HepG2 (cell line): ENCODE measurements around the gene TRIM44. TPM values are rescaled to one million over a fixed set of nuclear protein-coding genes. Genes with fewer than 3 reads are reported as not detected.
"Not testable (repeated sequence)": the region's sequence is repeated elsewhere in the genome, so short reads cannot be mapped to it uniquely, and the experiment has no call there.

Source experiments
- ATAC-seq: fragments of 200-7000 bp; cut with Tn5 transposase; 3 replicates; pipeline ENCODE4 v1.9.1; 2020; ENCODE audit warnings: mild to moderate bottlenecking, moderate library complexity
- BruUV-seq: library from RNA; stranded (reverse); fragments of 400-500 nt; replicated peaks from 2 replicates; lab custom pipeline; 2021; lab: Mats Ljungman, UMichigan
- CTCF ChIA-PET: fragments of 300-600 bp; formaldehyde crosslinking; extraction: SDS; loops from one replicate; lab custom pipeline; 2021; ENCODE audit warnings: low total read pairs, inconsistent platforms, low intra/inter-chr PET ratio; lab: Yijun Ruan, JAX
- POLR2A ChIA-PET: fragments of 350-600 bp; sonication (Branson Sonifier 250); formaldehyde crosslinking; loops from one replicate; lab custom pipeline; 2020; ENCODE audit warnings: antibody characterized with exemption, inconsistent platforms; lab: Yijun Ruan, JAX
- DNase-seq: peaks from one replicate; pipeline ENCODE4 v3.0.0-alpha.2; 2015; ENCODE audit warnings: low spot score
- FAIRE-seq: peaks from 3 replicates; lab custom pipeline; 2011; peaks lifted over from hg19 to GRCh38; lab: Jason Lieb, UNC
- H2AFZ ChIP-seq: one replicate; pipeline ENCODE4 v1.6.1; 2011; ENCODE audit warnings: low read length, inconsistent platforms
- H3K27ac ChIP-seq: fragments of 300-600 bp; 3 replicates; pipeline ENCODE4 v1.8.0; 2011; ENCODE audit warnings: mixed run types, mild to moderate bottlenecking, mixed read lengths, low read length, inconsistent platforms; ENCODE audit not compliant: insufficient read depth; ENCODE audit errors: extremely low read length
- H3K27me3 ChIP-seq, 2 experiments: fragments of 200-600 bp in 1 of 2; 2 replicates in 1 of 2; 3 replicates in 1 of 2; pipeline versions ENCODE4 v1.6.0 to v1.8.0; 2011; ENCODE audit warnings: low read length in 2 of 2, mild to moderate bottlenecking in 2 of 2, moderate library complexity in 2 of 2, inconsistent platforms in 1 of 2; ENCODE audit not compliant: insufficient read depth in 2 of 2, control insufficient read depth in 1 of 2
- H3K36me3 ChIP-seq, 2 experiments: fragments of 200-600 bp in 1 of 2; replicated peaks in 1 of 2; 2 replicates in 1 of 2; 3 replicates in 1 of 2; pipeline versions ENCODE4 v1.5.1 to v1.8.0; 2011; ENCODE audit warnings: low read length in 2 of 2, inconsistent platforms in 1 of 2; ENCODE audit not compliant: insufficient read depth in 2 of 2, control insufficient read depth in 1 of 2
- H3K4me1 ChIP-seq: 2 replicates; pipeline ENCODE4 v1.5.1; 2012; ENCODE audit warnings: low read length, inconsistent platforms; ENCODE audit not compliant: insufficient read depth
- H3K4me2 ChIP-seq: 2 replicates; pipeline ENCODE4 v1.6.0; 2011; ENCODE audit warnings: low read depth, low read length, inconsistent platforms
- H3K4me3 ChIP-seq, 3 experiments: fragments of 200-600 bp in 1 of 3; sonication (generic), shearing (Covaris generic) in 1 of 3; replicated peaks in 1 of 3; 2 replicates each; pipeline ENCODE4 v1.5.1; 2011 to 2016; ENCODE audit warnings: low read length in 3 of 3, inconsistent platforms in 2 of 3, low read depth in 2 of 3, mild to moderate bottlenecking in 2 of 3, control low read depth in 1 of 3, mixed read lengths in 1 of 3; ENCODE audit not compliant: insufficient read depth in 1 of 3
- H3K79me2 ChIP-seq: one replicate; pipeline ENCODE4 v1.6.1; 2011; ENCODE audit warnings: low read length, inconsistent platforms; ENCODE audit not compliant: insufficient read depth
- H3K9ac ChIP-seq: 2 replicates; pipeline ENCODE4 v1.6.0; 2011; ENCODE audit warnings: mild to moderate bottlenecking, low read depth, low read length, inconsistent platforms; ENCODE audit not compliant: insufficient read depth
- H3K9me3 ChIP-seq: 2 replicates; pipeline ENCODE4 v1.5.1; 2012; ENCODE audit warnings: mild to moderate bottlenecking, low read length
- H4K20me1 ChIP-seq: 2 replicates; pipeline ENCODE4 v1.6.0; 2011; ENCODE audit warnings: inconsistent platforms, mild to moderate bottlenecking, low read length, moderate library complexity; ENCODE audit not compliant: insufficient read depth
- SMC3 ChIP-seq: IDR thresholded peaks from 2 replicates; pipeline ENCODE4 v1.6.1; 2011; ENCODE audit warnings: low read length, improper control_type of control experiment
- TCF7 ChIP-seq: sonication (generic); IDR thresholded peaks from 2 replicates; pipeline ENCODE4 v1.6.1; 2016; ENCODE audit warnings: antibody characterized with exemption, low read depth
- WGBS: methylation state at CpG from one replicate; pipeline ENCODE4 v1.1.6; 2017; ENCODE audit warnings: low lambda C conversion rate; 5-methylcytosine and 5-hydroxymethylcytosine counted together
- in situ Hi-C: cut with HindIII; loops from 2 replicates; pipeline ENCODE4 v1.10.0; 2017; ENCODE audit warnings: low pct_unique_long_range_greater_than_20kb; ENCODE audit not compliant: extremely low pct_ligation_motif_present
- intact Hi-C: fragments of 100-400 bp; cut with micrococcal nuclease; formaldehyde crosslinking; loops from one replicate; pipeline ENCODE4 v1.10.0; 2022; ENCODE audit not compliant: unreplicated experiment
- polyA plus RNA-seq, 8 experiments: library from polyadenylated mRNA; depleted of rRNA in 3 of 8; stranded (reverse) in 7 of 8; unstranded in 1 of 8; fragments of >200 nt; fragmentation: Illumina TruSeq in 4 of 8; extraction: Trizol in 4 of 8; gene quantifications; 2 replicates each; pipeline versions ENCODE4 v1.2.1 to v1.2.3, GENCODE V29; 2011 to 2016; ENCODE audit warnings: low read depth in 4 of 8, missing spikeins in 1 of 8, mixed read lengths in 1 of 8; ENCODE audit not compliant: insufficient read depth in 1 of 8
- total RNA-seq, 5 experiments: library from RNA; depleted of rRNA; stranded (reverse); fragments of >200 nt; fragmentation: Illumina TruSeq; extraction: Trizol; gene quantifications; 2 replicates each; pipeline ENCODE4 v1.2.3, GENCODE V29; 2016; ENCODE audit warnings: low read depth in 1 of 5

TRIM44 gene
- total and polyA plus RNA-seq, 2 of the 13 experiments (the other 11 are each of a cell fraction or from before 2014, with no cell fraction given) = 22.7 to 50.3 TPM

DNA sequence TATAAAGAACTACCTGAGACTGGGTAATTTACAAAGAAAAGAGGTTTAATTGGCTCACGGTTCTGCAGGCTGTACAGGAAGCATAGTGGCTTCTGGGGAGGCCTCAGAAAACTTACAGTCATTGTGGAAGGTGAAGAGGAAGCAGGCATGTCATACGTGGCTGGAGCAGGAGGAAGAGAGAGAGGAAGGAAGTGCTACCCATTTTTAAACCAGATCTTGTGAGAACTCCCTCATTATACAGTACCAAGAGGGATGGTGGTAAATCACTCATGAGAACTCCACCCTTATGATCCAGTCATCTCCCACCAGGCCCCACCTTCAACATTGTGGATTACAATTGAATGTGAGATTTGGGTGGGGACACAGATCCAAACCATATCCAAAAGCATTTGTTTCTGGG, 53.1 kb downstream of the TRIM44 start:
- H3K27ac ChIP-seq, CTCF ChIA-PET, H4K20me1 ChIP-seq, H2AFZ ChIP-seq, H3K4me1 ChIP-seq, H3K27me3 ChIP-seq, H3K79me2 ChIP-seq, H3K9me3 ChIP-seq, DNase-seq, H3K36me3 ChIP-seq, H3K4me2 ChIP-seq, H3K4me3 ChIP-seq, H3K9ac ChIP-seq, FAIRE-seq, BruUV-seq, ATAC-seq, in situ Hi-C loops, POLR2A ChIA-PET: not testable (repeated sequence)
- intact Hi-C loops = loop anchor here (10.0 kb wide), 3 partner anchors 101 to 419 kb away; partner anchors contain the start of gene FJX1
- WGBS = 98% methylated on average over 2 of the region's 2 CpGs

DNA sequence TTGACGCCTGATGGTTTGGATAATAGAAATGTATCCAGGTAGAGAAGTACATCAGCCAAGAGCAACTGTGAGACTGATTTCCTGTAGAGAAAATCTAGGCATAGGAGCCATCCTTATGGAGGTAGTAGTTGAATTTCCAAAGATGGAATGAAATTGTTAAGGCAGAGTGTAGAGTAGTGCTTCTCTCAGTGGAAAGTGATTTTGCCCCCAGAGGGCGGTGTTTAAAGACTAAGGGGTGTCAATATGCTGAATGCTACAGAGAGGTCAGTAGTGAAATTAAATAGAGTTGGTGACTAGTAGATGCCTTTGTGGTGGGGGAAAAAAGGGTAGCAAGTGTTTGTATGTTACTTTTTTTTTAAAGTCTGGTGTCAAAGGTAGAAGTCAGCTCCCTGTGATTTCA, 54.5 kb downstream of the TRIM44 start:
- Histone ChIP-seq H4K20me1 (0 out of 2 replicates have a peak, but pooled peaks cover 6% of the 10 kb centered on the region), H3K27me3 (no peaks in the 10 kb centered on the region), H3K4me2 (no peak overlapping the region), H3K27ac (no peak overlapping the region), H3K4me3 (no peak overlapping the region), H3K36me3 (no peaks in the 10 kb centered on the region; a peak in 2 of 5 replicates), H3K4me1 (no peaks in the 10 kb centered on the region), H2AFZ (no peak overlapping the region), H3K79me2 (no peaks in the 10 kb centered on the region), H3K9me3 (no peaks in the 10 kb centered on the region), H3K9ac (no peak overlapping the region)
- TF ChIP-seq TCF7 = no peak
- TF ChIP-seq SMC3 = peak; percentile 11; the same call in 1 of the 2 replicates
- ATAC-seq (peak; percentile 61; the same call in 2 of the 3 replicates), FAIRE-seq (no peak), DNase-seq (no peak)
- BruUV-seq = no TSS peak
- WGBS = 97% methylated on average over 2 of the region's 2 CpGs
- POLR2A ChIA-PET = no interaction called here
- intact Hi-C loops = loop anchor here (10.0 kb wide), 3 partner anchors 102 to 418 kb away; partner anchors contain the start of gene FJX1
- CTCF ChIA-PET = no interaction called here
- in situ Hi-C loops = no loop called here
